GM19324 (cell line): ENCODE data around the gene ILKAP.

ENCODE experiments used
- ATAC-seq: cut with Tn5 transposase; IDR thresholded peaks from one replicate; pipeline ENCODE4 v1.9.1; 2021; ENCODE audit warnings: mild to moderate bottlenecking, moderate library complexity; ENCODE audit not compliant: unreplicated experiment, low FRiP score

ILKAP gene

GRCh38 chr2:238167344-238167715 is 36.2 kb downstream of the ILKAP start:
- ATAC-seq: no peak

GRCh38 chr2:238166391-238167343 is 36.8 kb downstream of the ILKAP start:
- ATAC-seq: no peak

DNA sequence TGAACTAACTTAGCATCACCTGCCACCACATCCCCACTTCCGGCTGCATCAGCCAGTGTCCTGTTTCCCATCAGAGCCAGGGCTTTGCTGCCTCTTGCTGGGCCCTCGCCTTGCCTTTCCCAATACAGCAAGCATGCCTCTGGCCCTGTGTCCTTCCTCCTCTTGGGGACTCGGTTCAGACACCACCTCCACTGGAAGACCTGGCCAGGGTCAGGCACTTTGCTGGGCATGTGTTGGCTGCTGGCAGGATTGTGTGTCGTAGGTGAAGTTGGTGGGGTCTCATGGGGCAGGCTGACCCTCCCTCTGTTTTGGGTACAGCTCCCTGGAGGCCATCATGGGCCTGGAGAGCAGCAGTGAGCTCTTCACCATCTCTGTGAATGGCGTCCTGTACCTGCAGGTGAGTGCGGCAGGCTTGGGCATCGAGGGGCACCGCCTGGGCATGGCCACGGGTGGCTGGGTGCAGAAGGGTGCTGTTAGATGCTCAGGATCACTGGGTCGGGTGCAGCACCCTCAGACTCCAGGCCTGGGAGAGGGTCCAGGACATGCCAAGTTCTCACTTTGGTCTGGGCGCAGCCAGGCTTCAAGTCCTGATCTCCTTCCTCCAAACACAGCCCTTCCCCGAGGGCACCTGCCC is 38.1 kb downstream of the ILKAP start:
- ATAC-seq: no peak

GRCh38 chr2:238164906-238165287 is 38.6 kb downstream of the ILKAP start:
- no peak for ATAC-seq

GRCh38 chr2:238163481-238164198 is 39.9 kb downstream of the ILKAP start:
- ATAC-seq: no peak

DNA sequence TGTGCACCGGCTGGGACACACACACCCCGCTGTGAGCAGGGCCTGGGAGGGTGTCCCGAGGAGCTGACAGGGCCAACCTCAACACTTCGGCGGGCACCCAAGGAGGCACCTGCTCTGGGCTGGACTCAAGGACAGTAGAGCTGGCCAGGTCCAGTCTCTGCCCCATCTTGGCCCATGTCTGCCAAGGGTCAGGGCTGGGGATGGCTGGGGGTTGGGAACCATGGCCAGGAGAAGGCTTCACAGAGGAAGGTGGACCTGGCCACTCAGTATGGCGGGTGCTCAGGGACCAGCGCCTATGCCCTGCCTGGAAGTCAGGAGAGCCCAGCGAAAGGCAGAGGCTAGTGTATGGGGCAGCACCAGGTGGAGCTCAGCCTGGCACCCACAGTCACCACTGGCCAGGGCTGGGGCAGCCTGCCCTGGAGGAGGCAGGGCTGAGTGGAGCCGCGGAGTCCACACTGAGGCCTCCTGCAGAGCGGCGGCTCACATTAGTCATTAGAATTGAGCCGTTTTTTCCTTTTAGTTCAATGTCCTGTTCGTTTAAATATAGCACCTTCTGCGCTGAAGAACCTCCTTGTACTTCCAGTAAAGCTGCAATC is 40.6 kb downstream of the ILKAP start:
- no peak for ATAC-seq

GRCh38 chr2:238162251-238162845 is 41.1 kb downstream of the ILKAP start:
- no peak for ATAC-seq

DNA sequence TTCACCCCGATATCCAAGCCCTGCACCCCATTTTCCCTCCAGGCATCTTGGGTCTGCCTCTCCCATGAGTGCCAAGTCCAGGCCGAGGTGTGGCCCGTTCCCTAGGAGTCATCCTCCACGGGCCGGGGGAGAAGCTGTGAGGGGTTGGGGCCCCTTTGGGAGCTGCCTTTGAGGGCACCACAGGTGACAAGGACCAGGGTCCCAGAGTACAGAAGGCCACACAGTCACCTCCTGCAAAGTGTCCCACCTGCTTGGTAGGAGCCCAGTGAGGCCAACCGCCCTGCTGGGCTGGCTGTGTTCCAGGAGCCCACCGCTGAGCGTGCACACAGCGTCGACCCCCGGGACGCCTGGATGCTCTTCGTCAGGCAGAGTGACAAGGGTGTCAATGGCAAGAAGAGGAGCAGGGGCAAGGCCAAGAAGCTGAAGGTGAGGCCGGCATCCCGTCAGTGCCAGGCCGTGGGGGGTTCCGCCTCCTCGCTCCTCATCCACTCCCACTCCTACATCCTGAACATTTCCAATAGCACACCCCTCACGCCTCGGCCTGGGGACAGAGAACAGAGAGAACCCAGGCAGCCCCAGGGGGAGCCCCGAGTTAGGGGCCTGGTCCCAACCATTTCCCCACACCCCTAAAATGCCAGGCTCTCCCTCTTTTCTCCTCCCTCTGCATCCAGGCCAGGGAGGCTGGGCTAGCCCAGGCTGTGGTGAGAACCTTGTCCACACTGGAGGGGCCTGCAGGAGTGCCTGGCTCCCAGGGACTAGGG is 42.0 kb downstream of the ILKAP start:
- no peak for ATAC-seq

DNA sequence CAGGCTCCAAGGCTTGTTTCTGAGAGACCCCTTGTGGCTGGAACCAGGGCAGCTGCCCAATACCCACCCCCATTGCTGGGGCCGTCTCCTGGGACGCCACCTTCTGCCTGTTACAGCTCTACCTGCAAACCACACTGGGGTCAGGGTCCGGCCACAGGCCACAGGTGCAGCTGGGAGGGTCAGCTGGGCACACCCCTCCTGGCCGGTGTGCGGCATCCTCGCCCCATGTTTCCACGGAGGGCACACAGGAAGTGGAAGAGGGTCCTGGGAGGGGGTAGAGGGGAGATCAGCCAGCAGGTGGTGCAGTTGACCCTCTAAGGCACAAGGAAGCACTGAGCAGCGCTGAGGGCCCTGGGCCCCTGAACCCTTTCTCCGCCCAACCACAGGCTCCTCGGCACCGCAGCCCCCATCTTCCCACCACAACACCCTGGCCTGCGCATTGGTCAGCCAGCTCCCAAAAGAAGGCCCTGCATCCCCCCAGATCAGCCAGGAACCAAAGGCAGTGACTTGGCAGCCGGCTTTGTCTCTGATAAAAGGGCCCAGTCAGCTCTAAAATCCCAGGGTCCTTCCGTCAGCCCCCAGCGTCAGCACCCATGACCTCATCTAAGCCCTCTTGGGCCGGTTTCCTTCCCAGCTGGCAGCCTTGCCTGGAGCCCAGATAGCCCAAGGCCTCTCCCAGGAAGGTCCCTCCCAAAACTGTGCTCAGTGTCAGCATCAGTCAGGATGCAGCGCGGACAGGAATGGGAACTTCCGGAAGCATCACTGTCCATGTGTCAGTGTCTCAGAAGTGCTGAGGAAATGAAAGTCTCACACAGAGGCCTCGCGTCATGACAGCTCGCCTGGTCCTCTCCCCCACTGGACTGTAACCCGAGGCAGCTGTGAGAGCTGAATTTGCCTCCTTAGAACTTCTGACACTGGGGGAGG is 43.0 kb downstream of the ILKAP start:
- no peak for ATAC-seq

- no peak for ATAC-seq
Measured at GRCh38 chr2:238159661-238160205, 43.8 kb downstream of the ILKAP start.

DNA sequence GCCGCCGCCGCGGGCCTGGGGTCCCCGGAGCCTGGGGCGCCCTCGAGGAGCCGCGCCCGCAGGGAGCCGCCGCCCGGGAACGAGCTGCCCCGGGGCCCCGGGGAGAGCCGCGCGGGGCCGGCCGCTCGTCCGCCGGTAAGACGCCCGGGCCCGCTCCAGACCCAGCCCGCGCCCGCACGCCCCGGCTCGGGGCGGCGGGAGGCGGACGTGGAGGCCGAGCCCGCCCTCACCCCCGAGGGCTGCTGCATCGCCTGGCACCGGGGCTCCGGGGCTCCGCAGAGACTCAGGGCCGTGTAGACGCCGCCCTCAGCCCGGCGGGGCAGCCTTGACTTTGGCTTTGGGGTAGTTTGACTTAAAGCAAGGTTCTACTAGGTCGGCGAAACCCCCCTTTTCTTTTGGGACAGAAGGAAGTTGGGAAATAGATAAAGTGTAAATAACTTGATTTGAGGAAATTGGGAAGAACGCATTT is 44.4 kb downstream of the ILKAP start:
- no peak for ATAC-seq

- no peak for ATAC-seq
Measured at GRCh38 chr2:238158509-238159070, 44.9 kb downstream of the ILKAP start, which contains the start of gene ERFE. Gene ERFE, plus strand, starts transcription at chr2:238158970. Its CDS starts 38 bp downstream, at chr2:238159008.

DNA sequence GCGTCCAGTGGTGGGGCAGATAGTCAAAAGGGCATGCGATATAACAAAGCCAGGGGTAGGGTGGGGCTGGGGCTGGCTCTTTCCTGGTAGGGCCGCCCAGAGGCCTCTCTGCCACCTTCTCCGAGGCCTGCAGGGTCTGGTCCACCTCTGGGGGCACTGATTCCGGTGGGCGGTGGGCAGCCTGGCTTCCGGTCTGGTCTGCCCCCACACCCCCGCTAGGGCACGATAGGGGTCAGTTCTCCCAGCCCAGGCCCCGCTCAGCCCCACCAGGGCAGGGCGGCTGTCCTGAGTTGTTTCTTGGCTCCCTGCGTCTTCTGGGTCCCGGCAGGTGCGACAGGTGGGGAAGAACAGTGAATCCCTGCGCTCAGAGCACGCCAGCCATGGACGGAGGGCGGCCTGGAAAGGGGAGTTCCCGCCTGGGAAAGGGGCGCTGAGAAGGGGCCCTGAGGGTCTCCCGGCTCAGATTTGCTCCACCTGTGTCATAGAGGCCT is 45.4 kb downstream of the ILKAP start:
- ATAC-seq: no peak

GRCh38 chr2:238157506-238158017 is 45.9 kb downstream of the ILKAP start:
- no peak for ATAC-seq

DNA sequence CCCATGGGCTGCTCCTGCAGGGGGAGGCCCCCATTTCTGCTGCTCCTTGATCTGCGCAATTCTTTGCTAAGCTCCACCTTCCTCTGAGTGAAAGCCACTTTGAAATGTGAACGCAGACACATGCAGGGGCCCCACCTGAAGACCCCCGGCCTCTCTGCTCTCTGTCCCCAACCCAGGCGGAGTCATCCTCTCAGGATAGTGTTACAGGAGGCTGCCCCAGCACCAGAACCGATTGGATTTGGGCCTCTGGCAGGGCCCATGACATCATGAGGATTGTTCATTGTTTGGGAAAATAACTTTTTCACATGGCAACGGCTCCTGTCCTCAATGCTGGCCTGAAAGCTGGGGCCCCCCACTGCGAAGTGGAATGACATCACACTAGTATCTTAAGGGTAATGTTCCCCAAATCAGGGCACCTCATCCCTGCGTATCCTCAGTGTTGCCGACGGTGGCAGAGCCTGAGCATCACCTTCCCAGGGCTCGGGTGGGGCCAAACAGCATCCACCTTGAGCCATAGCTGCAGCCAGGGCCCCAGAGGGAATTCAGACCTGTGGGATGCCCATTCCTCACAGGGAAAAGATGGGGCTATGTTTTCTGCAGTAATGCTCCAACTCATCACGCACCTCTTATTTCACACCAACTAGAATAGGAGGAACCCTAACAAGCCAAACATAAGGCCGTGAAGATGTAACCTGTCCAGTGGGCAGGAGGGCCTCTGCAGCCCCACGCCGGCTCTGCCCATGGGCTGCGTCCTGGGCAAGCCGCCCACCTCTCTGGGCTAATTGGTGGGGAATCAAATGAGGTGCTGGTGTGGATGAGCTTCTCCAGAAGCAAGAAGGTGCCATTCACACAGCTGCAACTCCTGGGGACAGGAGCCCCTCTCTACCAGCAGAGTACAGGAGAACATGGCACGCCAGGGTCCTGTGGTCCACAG is 47.5 kb downstream of the ILKAP start:
- ATAC-seq: no peak

DNA sequence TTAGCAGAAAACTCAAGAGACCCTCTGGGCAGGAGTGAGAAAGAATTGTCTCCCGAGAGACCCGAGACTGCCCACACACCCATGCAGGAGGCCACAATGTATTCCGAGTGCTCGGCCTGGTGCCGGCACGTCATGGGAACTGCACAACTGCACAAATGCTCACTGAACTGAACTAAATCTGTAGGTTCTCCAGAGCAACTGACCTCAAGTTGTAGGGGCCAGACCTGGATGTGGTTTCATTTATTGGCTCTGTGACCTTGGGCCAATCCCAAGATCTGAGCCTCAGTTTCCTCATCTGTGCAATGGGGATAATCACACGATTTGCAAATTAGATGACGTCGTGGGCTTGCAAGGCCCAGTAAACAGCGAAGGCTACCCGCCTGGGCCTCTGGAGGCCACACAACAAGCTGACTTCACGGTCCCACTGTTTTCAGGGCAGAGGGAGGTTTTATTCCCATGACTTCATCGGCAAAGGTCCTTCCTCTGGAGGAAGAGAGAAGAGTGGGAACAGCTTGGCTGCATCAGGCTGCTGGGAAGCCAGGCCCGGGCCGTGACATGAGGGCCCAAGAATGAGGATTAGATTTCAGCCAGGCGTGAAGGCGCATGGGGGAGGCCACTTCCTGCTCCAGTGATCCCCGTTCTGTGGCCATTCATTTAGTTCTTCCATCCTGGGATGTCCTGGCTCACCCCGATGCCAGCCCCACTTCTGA is 48.3 kb downstream of the ILKAP start:
- ATAC-seq: no peak
